GM18498 (cell line): ENCODE data around the gene IFNA21.
A peak's percentile ranks its signal among the peaks of the same experiment; 100 is the strongest.
"Not testable (repeated sequence)": the region's sequence is repeated elsewhere in the genome, so short reads cannot be mapped to it uniquely, and the experiment has no call there.

Source experiments
- ATAC-seq: cut with Tn5 transposase; IDR thresholded peaks from one replicate; pipeline ENCODE4 v1.9.1; 2021; ENCODE audit warnings: mild to moderate bottlenecking, moderate library complexity; ENCODE audit not compliant: unreplicated experiment

Gene IFNA21

DNA sequence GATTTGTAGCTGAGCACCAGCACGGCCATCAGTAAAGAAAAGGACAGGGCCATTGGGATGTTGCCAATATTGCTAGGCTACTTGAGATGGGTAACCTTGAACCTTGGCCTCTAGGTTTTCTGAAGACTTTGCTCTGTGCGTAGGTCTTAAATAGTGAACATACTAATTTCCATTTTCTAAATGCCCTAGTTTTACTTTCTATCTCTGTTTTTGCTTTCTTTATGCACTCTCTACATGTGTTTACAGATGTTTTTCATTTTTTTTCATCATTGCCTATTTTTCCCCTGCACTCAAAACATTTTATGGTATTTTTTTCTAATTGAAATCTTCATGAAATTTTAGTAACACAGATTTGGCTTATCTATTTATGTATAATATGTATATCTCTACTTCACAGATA is at the start of gene IFNA21:
Gene IFNA21 (minus strand): TSS at position 101 of the 400 bp plus-strand sequence. CDS start 48 bp downstream, at position 53.
- ATAC-seq = not testable (repeated sequence)

DNA sequence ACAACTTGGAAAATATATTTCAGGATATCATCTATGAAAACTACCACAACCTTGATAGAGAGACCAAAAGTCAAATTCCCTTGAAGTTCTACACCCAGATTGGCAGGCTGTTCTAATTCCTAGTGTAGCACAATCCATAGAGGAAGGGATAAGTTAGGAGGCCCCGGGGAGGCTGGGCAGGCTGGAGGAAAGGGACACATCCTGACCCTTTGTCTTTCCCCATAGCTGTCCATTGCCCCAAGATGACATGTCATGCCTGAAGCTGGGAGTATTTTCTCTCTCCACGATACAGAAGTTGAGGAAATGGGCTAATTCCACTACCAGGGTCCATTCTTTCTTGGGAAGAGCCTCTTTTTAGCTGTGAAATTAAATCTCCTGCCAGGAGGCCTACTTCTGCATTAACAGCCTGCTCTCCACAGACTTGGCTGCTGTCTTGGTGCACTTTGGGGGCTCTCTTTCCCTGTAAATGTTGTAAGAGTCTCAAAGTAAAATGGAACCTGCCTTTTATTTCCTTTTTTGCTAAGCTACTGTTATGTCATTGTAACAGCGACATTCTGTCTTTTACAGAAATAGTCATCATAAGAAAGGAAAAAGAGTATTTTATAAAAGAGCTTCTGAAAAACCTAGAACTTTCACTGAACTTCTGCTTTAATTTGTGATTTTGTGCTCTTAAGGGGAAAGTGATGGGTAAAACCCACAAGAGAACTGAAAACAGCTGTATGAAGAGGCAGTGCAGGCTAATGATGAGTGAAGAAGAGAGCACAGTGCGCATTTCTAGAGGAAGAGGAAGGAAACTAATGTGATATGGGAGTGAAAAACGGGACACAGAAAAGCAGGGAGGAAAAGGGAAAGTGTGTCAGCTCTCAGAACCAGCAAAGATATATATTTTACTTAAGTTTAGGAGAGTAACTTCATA is 47.2 kb upstream of the IFNA21 start:
- peak; percentile 72 for ATAC-seq

GRCh38 chr9:21212160-21212559 is 45.7 kb upstream of the IFNA21 start:
- not testable (repeated sequence) for ATAC-seq

- not testable (repeated sequence) for ATAC-seq
These were observed 44.3 kb upstream of the IFNA21 start for GRCh38 chr9:21210782-21211181.

- no peak for ATAC-seq
These were observed 43.9 kb upstream of the IFNA21 start for GRCh38 chr9:21210311-21210710.

GRCh38 chr9:21207043-21207442 is 40.6 kb upstream of the IFNA21 start, which contains the start of gene IFNA10:
IFNA10 (minus strand) TSS chr9:21207143; CDS start chr9:21207097, 46 bp downstream.
- not testable (repeated sequence) for ATAC-seq

- no peak for ATAC-seq
These were observed 38.7 kb upstream of the IFNA21 start for GRCh38 chr9:21205204-21205603.

DNA sequence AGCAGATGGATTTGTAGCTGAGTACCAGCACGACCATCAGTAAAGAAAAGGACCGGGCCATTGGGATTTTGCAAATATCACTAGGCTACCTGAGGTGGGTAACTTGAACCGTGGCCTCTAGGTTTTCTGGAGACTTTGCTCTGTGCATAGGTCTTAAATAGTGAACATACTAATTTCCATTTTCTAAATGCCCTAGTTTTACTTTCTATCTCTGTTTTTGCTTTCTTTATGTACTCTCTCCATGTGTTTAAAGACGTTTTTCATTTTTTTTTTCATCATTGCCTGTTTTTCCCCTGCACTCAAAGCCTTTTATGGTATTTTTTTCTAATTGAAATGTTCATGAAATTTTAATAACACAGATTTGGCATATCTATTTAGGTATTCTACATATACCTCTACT is 35.6 kb upstream of the IFNA21 start, which contains the start of gene IFNA7:
Gene IFNA7 (minus strand): TSS at position 101 of the 400 bp plus-strand sequence. CDS start 40 bp downstream, at position 61.
- ATAC-seq = not testable (repeated sequence)

- peak; percentile 94 for ATAC-seq
These were observed 28.7 kb upstream of the IFNA21 start for GRCh38 chr9:21194867-21195776.

DNA sequence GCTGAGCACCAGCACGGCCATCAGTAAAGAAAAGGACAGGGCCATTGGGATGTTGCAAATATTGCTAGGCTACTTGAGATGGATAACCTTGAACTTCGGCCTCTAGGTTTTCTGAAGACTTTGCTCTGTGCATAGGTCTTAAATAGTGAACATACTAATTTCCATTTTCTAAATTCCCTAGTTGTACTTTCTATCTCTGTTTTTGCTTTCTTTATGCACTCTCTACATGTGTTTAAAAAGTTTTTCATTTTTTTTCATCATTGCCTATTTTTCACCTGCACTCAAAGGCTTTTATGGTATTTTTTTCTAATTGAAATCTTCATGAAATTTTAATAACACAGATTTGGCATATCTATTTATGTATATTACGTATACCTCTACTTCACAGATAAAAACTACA is 21.0 kb upstream of the IFNA21 start, which contains the start of gene IFNA4:
Gene IFNA4 (minus strand): TSS at position 101 of the 400 bp plus-strand sequence. CDS start 56 bp downstream, at position 45.
- ATAC-seq = not testable (repeated sequence)

DNA sequence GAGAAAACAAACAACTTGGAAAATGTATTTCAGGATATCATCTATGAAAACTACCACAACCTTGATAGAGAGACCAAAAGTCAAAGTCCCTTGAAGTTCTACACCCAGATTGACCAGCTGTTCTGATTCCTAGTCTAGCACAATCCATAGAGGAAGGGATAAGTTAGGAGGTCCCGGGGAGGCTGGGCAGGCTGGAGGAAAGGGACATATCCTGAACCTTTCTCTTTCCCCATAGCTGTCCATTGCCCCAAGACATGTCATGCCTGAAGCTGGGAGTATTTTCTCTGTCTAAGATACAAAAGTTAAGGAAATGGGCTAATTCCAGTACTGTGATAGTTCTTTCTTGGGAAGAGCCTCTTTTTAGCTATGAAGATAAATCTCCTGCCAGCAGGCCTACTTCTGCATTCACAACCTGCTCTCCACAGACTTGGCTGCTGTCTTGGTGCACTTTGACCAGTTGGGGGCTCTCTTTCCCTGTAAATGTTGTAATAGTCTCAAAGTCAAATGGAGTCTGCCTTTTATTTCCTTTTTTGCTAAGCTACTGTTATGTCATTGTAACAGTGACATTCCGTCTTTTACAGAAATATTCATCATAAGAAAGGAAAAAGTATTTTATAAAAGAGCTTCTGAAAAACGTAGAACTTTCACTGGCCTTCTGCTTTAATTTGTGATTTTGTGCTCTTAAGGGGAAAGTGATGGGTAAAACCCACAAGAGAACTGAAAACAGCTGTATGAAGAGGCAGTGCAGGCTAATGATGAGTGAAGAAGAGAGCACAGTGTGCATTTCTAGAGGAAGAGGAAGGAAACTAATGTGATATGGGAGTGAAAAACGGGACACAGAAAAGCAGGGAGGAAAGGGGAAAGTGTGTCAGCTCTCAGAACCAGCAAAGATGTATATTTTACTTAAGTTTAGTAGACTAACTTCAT is 16.6 kb upstream of the IFNA21 start:
- ATAC-seq = peak; percentile 97

DNA sequence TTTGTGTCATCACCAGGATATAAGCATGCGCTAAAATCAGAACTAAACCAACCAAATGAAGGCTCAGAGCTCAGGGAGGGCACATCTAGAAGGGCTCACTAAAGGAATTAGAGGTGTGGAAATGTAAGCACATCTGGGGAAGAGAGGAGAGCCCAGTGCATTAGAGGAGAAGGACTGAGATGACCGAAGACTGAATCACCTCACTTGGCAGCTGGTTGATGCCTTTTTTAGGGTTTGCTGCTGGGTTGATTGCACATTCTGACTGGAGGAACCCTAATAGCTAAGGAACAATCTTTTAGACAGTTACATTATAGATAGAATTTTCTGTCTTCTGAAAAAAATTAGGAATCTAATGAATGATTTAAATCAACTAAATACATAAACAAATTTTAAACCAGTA is 8.2 kb upstream of the IFNA21 start:
- no peak for ATAC-seq

GRCh38 chr9:21172156-21172555 is 5.7 kb upstream of the IFNA21 start:
- ATAC-seq = no peak

DNA sequence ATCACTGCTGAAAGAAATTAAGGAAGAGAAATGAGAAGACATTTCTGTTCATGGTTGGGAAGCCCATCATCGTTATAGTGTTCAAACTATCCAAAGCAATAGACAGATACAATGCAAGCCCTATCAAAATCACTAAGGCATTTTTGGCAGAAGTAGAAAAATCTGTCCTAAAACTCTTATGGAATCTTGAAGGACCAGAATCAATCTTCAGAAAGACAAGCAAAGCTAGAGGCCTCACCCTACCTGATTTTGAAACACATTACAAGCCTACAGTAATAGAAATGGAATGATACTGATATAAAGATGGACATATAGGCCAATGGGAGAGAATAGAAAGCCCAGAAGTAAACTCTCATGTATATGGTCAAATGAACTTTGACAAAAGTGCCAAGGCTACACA is 4.9 kb upstream of the IFNA21 start:
- no peak for ATAC-seq

GRCh38 chr9:21165516-21165915 is 944 bp downstream of the IFNA21 start:
- ATAC-seq = no peak

DNA sequence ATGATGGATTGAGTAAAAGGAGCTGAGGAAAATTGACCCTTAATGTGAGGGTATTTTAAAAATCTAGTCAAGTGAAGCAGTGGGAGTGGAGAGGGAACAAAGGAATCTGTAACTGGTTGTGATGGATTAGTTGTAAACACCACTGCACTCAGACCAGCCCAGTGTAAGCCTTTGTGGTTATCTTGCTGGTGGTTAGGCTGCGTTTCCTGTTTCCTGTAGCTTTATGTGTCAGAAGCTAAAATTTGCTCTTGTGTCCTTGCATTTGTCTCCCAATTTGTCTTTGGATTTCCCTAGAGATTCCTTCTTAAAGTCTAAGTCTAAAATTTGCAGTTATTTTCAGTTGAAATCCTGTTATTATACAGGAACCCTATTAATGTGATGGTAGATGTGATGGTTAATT is 6.3 kb downstream of the IFNA21 start:
- peak; percentile 93 for ATAC-seq

GRCh38 chr9:21155501-21155900 is 11.0 kb downstream of the IFNA21 start:
- ATAC-seq = no peak

DNA sequence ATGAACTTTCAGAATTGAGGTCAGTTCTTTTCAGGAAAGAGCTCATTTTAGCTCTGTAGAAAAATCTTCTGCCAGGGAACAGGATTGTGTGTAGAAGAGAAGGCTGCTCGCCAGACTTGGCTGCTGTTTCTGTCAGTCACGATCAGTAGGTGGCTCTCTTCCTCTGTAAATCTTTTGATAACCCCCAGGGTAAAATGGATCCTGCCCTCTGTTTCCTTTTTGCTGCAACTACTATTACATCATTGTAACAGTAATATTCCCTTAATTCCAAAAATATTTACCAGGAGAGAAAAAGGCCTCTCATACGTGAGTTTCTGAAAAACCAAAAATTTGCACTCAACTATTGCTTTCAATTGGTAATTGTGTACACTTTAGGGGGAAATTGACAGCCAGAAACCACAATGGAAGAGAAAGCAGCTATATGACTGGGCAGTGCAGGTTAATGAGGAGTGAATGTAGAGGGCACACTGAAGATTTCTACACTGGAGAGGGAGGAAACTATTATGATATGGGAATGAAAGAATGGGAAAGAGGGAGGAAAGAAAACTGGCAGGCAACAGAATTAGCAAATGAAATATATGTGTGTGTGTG is 12.3 kb downstream of the IFNA21 start:
- peak; percentile 87 for ATAC-seq

DNA sequence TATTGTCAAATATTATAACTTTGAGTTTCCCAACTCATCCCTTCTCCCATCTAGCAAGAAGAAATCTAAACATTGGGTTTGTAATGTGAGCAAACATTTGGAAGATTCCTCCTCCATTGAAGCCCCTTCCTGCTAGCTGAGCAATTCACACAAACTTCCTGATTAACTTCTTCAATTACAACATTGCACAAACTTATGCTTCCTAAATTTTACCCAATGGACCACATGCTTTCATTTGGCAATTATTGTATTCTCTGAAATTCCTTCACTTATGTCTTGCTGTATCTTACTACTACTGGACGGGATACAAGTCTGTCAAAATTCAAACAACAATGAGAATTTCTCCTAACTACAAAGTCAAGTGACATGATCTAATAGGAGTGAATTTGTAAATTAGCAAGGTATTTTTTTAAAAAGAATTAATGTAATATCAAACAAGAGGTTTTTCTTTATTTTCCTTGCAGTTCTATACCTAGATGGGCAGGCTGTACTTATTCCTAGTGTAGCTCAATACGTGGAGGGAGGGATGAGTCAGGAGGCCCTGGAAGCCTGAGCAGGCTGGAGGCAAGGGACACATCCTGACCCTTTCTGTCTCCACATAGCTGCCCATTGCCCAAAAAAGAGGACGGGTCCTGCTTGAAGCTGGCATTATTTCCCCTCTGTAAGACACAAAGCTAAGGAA is 13.0 kb downstream of the IFNA21 start:
- peak; percentile 36 for ATAC-seq
